ENCODE data around the gene UBIAD1. TPM values are rescaled to one million over a fixed set of nuclear protein-coding genes. Genes with fewer than 3 reads are reported as not detected.
"Not testable (repeated sequence)": the region's sequence is repeated elsewhere in the genome, so short reads cannot be mapped to it uniquely, and the experiment has no call there.

UBIAD1 gene
- total RNA-seq, 3 donors from 2014 or later: 8.9 to 14.9 (median 12.6) TPM

DNA sequence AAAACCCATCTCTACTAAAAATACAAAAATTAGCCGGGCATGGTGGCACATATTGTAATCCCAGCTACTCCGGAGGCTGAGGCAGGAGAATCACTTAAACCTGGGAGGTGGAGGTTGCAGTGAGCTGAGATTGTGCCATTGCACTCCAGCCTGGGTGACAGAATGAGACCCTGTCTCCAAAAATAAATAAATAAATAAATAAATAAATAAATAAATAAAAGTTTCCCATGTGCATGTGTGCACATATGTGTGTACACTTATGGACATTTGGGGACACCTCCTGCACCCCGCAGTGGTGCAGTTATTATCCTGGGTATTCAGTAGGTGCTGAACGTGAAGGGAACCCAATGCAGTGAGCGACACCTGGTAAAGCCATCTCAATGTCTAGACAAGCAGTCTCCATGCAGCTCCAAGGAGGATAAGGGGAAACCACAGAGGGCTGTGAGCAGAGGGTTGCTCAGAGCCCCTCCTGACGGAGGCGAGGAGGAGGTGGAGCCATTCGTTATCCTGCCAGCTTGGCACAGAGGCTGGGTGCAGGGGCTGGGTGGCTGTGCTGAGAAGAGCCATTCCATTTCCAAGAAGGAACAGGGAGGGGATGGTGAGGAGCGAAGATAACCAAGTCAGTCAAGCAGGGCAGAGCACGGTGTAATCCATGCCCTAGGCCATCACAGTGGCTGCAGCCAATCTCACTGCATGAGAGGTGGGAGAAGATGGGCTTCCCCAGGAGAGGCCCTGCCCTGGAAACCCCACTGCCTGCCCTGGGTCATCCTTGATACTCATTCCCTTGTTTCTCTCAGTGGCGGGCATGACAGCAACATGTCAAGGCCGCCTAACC, 25.6 kb downstream of the UBIAD1 start:
- Histone ChIP-seq H3K4me1 (ENCODE audit: low read depth) (no peaks in the 10 kb centered on the region), H3K4me3 (no peak overlapping the region), H3K9me3 (no peaks in the 10 kb centered on the region), H3K36me3 (ENCODE audit: low read depth) (no peaks in the 10 kb centered on the region)
- ATAC-seq (no peak), DNase-seq (no peak)
- TF ChIP-seq CTCF (IDR thresholded peaks at IDR 0.05): no peak
- intact Hi-C loops (cut with DNase I, micrococcal nuclease): no loop called here

DNA sequence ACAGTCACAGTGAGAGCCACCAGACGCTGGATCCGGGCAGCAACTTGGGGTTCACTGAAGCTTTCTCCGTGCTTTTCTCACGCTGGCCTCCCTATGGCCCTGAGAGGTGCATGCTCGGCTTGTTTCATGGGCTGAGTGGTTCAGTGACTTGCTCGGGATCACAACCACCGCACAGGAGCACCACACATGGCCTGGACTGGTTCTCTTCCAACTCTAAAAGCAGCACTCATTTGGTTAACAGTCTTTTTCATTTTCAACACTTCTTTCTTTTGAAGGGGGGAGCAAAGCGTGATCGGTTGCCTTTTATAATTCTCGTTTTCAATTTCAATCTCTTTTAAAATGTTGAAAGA, 26.2 kb downstream of the UBIAD1 start:
- TF ChIP-seq CTCF (IDR thresholded peaks at IDR 0.05): no peak
- intact Hi-C loops (cut with DNase I, micrococcal nuclease): no loop called here
- ATAC-seq (no peak), DNase-seq (no peak)
- no peaks in the 10 kb centered on the region for H3K36me3 ChIP-seq (ENCODE audit: low read depth)
- H3K9me3 ChIP-seq: no peaks in the 10 kb centered on the region
- H3K4me3 ChIP-seq: no peak overlapping the region
- no peaks in the 10 kb centered on the region for H3K4me1 ChIP-seq (ENCODE audit: low read depth)

- Histone ChIP-seq H3K9me3 (no peaks in the 10 kb centered on the region), H3K4me1 (ENCODE audit: low read depth) (no peaks in the 10 kb centered on the region), H3K36me3 (ENCODE audit: low read depth) (no peaks in the 10 kb centered on the region), H3K4me3 (no peak overlapping the region)
- ATAC-seq (no peak), DNase-seq (no peak)
- no peak for TF ChIP-seq CTCF (IDR thresholded peaks at IDR 0.05)
- intact Hi-C loops (cut with DNase I, micrococcal nuclease): no loop called here
Observed at GRCh38 chr1:11301601-11302000, 28.6 kb downstream of the UBIAD1 start.

DNA sequence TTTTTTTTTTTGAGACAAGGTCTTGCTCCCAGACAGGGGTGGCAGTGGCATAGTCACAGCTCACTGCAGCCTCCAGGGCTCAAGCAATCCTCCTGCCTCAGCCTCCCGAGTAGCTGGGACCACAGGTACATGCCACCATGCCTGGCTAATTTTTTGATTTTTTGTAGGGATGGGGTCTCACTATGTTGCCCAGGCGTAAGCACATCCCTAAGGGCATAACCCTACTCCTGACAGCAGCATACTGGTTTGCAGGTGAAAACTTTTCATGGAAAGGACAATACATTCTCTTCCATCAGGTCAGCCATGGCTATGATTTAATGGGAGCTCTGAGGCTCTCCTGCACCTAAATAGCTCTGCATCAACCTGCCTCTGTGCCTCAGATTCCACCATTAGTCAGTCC, 29.4 kb downstream of the UBIAD1 start:
- DNase-seq: no peak
- ATAC-seq: no peak
- H3K36me3 ChIP-seq (ENCODE audit: low read depth): no peaks in the 10 kb centered on the region
- H3K9me3 ChIP-seq: no peaks in the 10 kb centered on the region
- no peaks in the 10 kb centered on the region for H3K4me1 ChIP-seq (ENCODE audit: low read depth)
- H3K4me3 ChIP-seq: no peak overlapping the region
- intact Hi-C loops (cut with DNase I, micrococcal nuclease): no loop called here
- no peak for TF ChIP-seq CTCF (IDR thresholded peaks at IDR 0.05)

- H3K9me3 ChIP-seq; H3K36me3 ChIP-seq (ENCODE audit: low read depth); ATAC-seq; DNase-seq; H3K4me3 ChIP-seq; intact Hi-C loops (cut with DNase I, micrococcal nuclease); H3K4me1 ChIP-seq (ENCODE audit: low read depth): not testable (repeated sequence)
Observed at GRCh38 chr1:11305516-11305915, 32.5 kb downstream of the UBIAD1 start.

GRCh38 chr1:11307852-11308251, 34.9 kb downstream of the UBIAD1 start:
- H3K36me3 ChIP-seq (ENCODE audit: low read depth): no peaks in the 10 kb centered on the region
- TF ChIP-seq CTCF (IDR thresholded peaks at IDR 0.05): no peak
- no peaks in the 10 kb centered on the region for H3K9me3 ChIP-seq
- ATAC-seq: no peak
- no peaks in the 10 kb centered on the region for H3K4me1 ChIP-seq (ENCODE audit: low read depth)
- DNase-seq: no peak
- H3K4me3 ChIP-seq: no peak overlapping the region
- intact Hi-C loops (cut with DNase I, micrococcal nuclease): no loop called here

All from mucosa of descending colon (tissue), 3 donors.